Endodermal cell (in vitro differentiated cells): ENCODE results near the gene AK9. TPM values are rescaled to one million over a fixed set of nuclear protein-coding genes. Genes with fewer than 3 reads are reported as not detected.

Source experiments
- DNase-seq: peaks from one replicate; pipeline ENCODE4 v3.0.0-alpha.2; 2017
- H3K27ac ChIP-seq: 2 replicates; pipeline ENCODE4 v1.5.1; 2013; ENCODE audit warnings: mild to moderate bottlenecking, low read depth, low read length, moderate library complexity
- H3K27me3 ChIP-seq: 2 replicates; pipeline ENCODE4 v1.6.1; 2013; ENCODE audit warnings: mild to moderate bottlenecking, low read length, moderate library complexity; ENCODE audit not compliant: insufficient read depth, control insufficient read depth, poor library complexity, severe bottlenecking
- H3K36me3 ChIP-seq: 2 replicates; pipeline ENCODE4 v1.7.0; 2013; ENCODE audit warnings: mild to moderate bottlenecking, low read length, moderate library complexity; ENCODE audit not compliant: control insufficient read depth, insufficient read depth
- H3K4me1 ChIP-seq: one replicate; pipeline ENCODE4 v1.7.0; 2013; ENCODE audit warnings: low read length; ENCODE audit not compliant: control insufficient read depth, insufficient read depth
- H3K4me3 ChIP-seq: 2 replicates; pipeline ENCODE4 v1.5.1; 2013; ENCODE audit warnings: mild to moderate bottlenecking, low read length, moderate library complexity
- H3K9ac ChIP-seq: 2 replicates; pipeline ENCODE4 v1.6.1; 2013; ENCODE audit warnings: mild to moderate bottlenecking, low read length, moderate library complexity; ENCODE audit not compliant: poor library complexity, severe bottlenecking; ENCODE audit errors: extremely low read depth
- H3K9me3 ChIP-seq: 2 replicates; pipeline ENCODE4 v1.6.1; 2013; ENCODE audit warnings: mild to moderate bottlenecking, low read length, moderate library complexity; ENCODE audit not compliant: control insufficient read depth
- H3K27ac Mint-ChIP-seq: 2 replicates; pipeline ENCODE4 v1.8.0; 2020; ENCODE audit warnings: mixed read lengths
- H3K27me3 Mint-ChIP-seq: 2 replicates; pipeline ENCODE4 v1.8.0; 2021; ENCODE audit warnings: mild to moderate bottlenecking, mixed read lengths; ENCODE audit not compliant: insufficient read depth
- H3K36me3 Mint-ChIP-seq: 2 replicates; pipeline ENCODE4 v1.8.0; 2020; ENCODE audit warnings: low read depth, mixed read lengths
- H3K4me1 Mint-ChIP-seq: 2 replicates; pipeline ENCODE4 v1.8.0; 2020; ENCODE audit warnings: mixed read lengths
- H3K4me3 Mint-ChIP-seq: 2 replicates; pipeline ENCODE4 v1.8.0; 2020; ENCODE audit warnings: mild to moderate bottlenecking, moderate library complexity, mixed read lengths
- H3K9me3 Mint-ChIP-seq: 2 replicates; pipeline ENCODE4 v1.8.0; 2020; ENCODE audit warnings: mild to moderate bottlenecking, mixed read lengths
- CTCF ChIP-seq: fragments of 200-600 bp; sonication (generic); conservative IDR thresholded peaks from 2 replicates; pipeline ENCODE4 v1.5.0; 2021; ENCODE audit warnings: antibody characterized with exemption, mild to moderate bottlenecking
- WGBS, 2 experiments: methylation state at CpG; one replicate each; pipeline versions ENCODE4 v1.1.5 to v1.1.7; 2013; ENCODE audit warnings: missing lambda C conversion rate in 2 of 2, mixed read lengths in 1 of 2; ENCODE audit not compliant: insufficient coverage in 1 of 2, insufficient read length in 1 of 2; 5-methylcytosine and 5-hydroxymethylcytosine counted together
- total RNA-seq, 2 donors: library from RNA; stranded (reverse); fragmentation: NEBNext Ultra II Directional in 1 of 2; extraction: Animal tissue kit (Norgen Biotek cat#: 25700) in 1 of 2; gene quantifications; 2 replicates in 1 of 2; 3 replicates in 1 of 2; pipeline ENCODE4 v1.2.1, GENCODE V29; 2021

The AK9 gene
- total RNA-seq, 2 donors from 2014 or later = 1.8 to 2.7 TPM

GRCh38 chr6:109701774-109702173 is 10.8 kb upstream of the AK9 start:
- Mint-ChIP-seq H3K36me3 (peaks cover 2% of the 10 kb centered on the region), H3K27ac (no peak overlapping the region), H3K9me3 (no peaks in the 10 kb centered on the region), H3K27me3 (no peaks in the 10 kb centered on the region), H3K4me1 (peaks cover 27% of the 10 kb centered on the region), H3K4me3 (no peak overlapping the region)
- no peaks in the 10 kb centered on the region for H3K9me3 ChIP-seq
- no peaks in the 10 kb centered on the region for H3K36me3 ChIP-seq
- no peaks in the 10 kb centered on the region for H3K4me1 ChIP-seq
- no peak overlapping the region for H3K4me3 ChIP-seq
- H3K27ac ChIP-seq = no peak overlapping the region
- DNase-seq = no peak
- no peaks in the 10 kb centered on the region for H3K27me3 ChIP-seq
- TF ChIP-seq CTCF = no peak
- WGBS, 2 experiments = 88 to 97% methylated on average over 1 to 2 of the region's 2 CpGs
- no peak overlapping the region for H3K9ac ChIP-seq

GRCh38 chr6:109701221-109701620 is 10.2 kb upstream of the AK9 start:
- Mint-ChIP-seq H3K9me3 (peaks cover 4% of the 10 kb centered on the region), H3K27ac (no peak overlapping the region), H3K4me1 (peaks cover 23% of the 10 kb centered on the region), H3K36me3 (peaks cover 7% of the 10 kb centered on the region), H3K4me3 (no peak overlapping the region), H3K27me3 (no peaks in the 10 kb centered on the region)
- H3K27ac ChIP-seq = no peak overlapping the region
- DNase-seq = no peak
- peaks cover 4% of the 10 kb centered on the region for H3K9me3 ChIP-seq
- no peak overlapping the region for H3K9ac ChIP-seq
- no peaks in the 10 kb centered on the region for H3K27me3 ChIP-seq
- H3K4me1 ChIP-seq = no peaks in the 10 kb centered on the region
- 93% methylated on average over 4 of the region's 4 CpGs; no CpG with 5 or more reads in 1 of the 2 experiments for WGBS, 2 experiments
- H3K4me3 ChIP-seq = no peak overlapping the region
- peaks cover 1% of the 10 kb centered on the region for H3K36me3 ChIP-seq
- TF ChIP-seq CTCF = no peak

- Histone ChIP-seq H3K9me3 (peaks cover 7% of the 10 kb centered on the region), H3K27me3 (no peaks in the 10 kb centered on the region), H3K36me3 (peaks cover 5% of the 10 kb centered on the region), H3K9ac (no peak overlapping the region), H3K27ac (no peak overlapping the region), H3K4me3 (no peak overlapping the region), H3K4me1 (peaks cover 4% of the 10 kb centered on the region)
- DNase-seq = no peak
- H3K36me3 Mint-ChIP-seq = peaks cover 13% of the 10 kb centered on the region
- H3K9me3 Mint-ChIP-seq = peaks cover 5% of the 10 kb centered on the region
- no peak for TF ChIP-seq CTCF
- peaks cover 10% of the 10 kb centered on the region for H3K4me1 Mint-ChIP-seq
- no peak overlapping the region for H3K4me3 Mint-ChIP-seq
- no peak overlapping the region for H3K27ac Mint-ChIP-seq
- WGBS, 2 experiments = 93 to 97% methylated on average over 5 of the region's 5 CpGs
- H3K27me3 Mint-ChIP-seq = no peaks in the 10 kb centered on the region
Observed at GRCh38 chr6:109696355-109696754, 5.4 kb upstream of the AK9 start.
